Tibial nerve (tissue), 4 donors: ENCODE measurements around the gene NXPE4.

ENCODE experiments used
- CTCF ChIP-seq, 5 experiments: fragments of 200-600 bp in 3 of 5; fragments of 450-650 bp in 2 of 5; sonication (generic) in 3 of 5; IDR thresholded peaks; one replicate each; pipeline ENCODE4 v1.5.1; 2016 to 2019; ENCODE audit warnings: antibody characterized with exemption in 5 of 5, mild to moderate bottlenecking in 3 of 5, moderate library complexity in 2 of 5
- EP300 ChIP-seq, 2 donors: sonication (generic); formaldehyde crosslinking; IDR thresholded peaks; one replicate each; pipeline ENCODE4 v1.6.1; 2017; ENCODE audit warnings: antibody characterized with exemption in 2 of 2, mild to moderate bottlenecking in 1 of 2
- POLR2A ChIP-seq, 2 donors: fragments of 450-650 bp; IDR thresholded peaks; one replicate each; pipeline ENCODE4 v1.6.1; 2017; ENCODE audit warnings: antibody characterized with exemption in 2 of 2, mild to moderate bottlenecking in 2 of 2, moderate library complexity in 2 of 2

DNA sequence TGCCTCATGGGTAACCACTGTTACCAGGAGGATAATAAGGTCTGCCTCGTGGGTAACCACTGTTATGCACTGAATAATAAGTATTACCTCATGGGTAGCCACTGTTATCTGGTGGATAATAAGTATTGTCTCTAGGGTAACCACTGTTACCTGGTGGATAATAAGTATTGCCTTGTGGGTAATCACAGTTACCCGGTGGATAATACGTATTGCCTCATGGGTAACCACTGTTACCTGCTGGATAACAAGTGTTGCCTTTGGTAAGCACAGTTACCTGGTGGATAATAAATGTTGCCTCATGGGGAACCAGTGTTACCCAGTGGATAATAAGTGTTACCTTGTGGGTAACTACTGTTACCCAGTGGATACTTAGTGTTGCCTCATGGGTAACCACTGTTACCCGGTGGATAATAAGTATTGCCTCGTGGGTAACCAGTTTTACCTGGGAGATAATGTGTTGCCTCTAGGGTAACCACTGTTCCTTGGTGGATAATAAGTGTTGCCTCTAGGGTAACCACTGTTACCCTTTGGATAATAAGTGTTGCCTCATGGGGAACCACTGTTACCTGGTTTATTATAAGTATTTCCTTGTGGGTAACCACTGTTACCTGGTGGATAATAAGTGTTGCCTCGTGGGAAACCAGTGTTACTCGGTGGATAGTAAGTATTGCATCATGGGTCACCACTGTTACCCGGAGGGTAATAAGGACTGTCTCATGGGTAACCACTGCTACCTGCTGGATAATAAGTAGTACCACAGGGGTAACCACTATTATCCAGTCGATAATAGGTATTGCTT is 10.6 kb upstream of the NXPE4 start:
- TF ChIP-seq POLR2A (IDR thresholded peaks at IDR 0.05) (no peak), CTCF (IDR thresholded peaks at IDR 0.05) (no peak), EP300 (IDR thresholded peaks at IDR 0.05) (no peak)
